Measurements from ENCODE around the gene UTY. TPM values are rescaled to one million over a fixed set of nuclear protein-coding genes. Genes with fewer than 3 reads are reported as not detected.

UTY gene
- total and polyA plus RNA-seq, 10 of the 15 experiments (the other 5 are each of a cell fraction or from before 2014, with no cell fraction given), result 0.13 TPM; not detected in 9

- WGBS (ENCODE audit: insufficient coverage, insufficient replicate concordance, low lambda C conversion rate, missing lambda C conversion rate), result no CpG with 5 or more reads among the region's 3 CpGs
- TF ChIP-seq EP300 (IDR thresholded peaks at IDR 0.05; ENCODE audit: borderline replicate concordance in 1 of 2, control insufficient read depth in 1 of 2, low read depth in 2 of 2, low read length in 2 of 2) (no peak), MLLT1 (IDR thresholded peaks at IDR 0.05) (no peak), RB1 (IDR thresholded peaks at IDR 0.05; ENCODE audit: borderline replicate concordance) (no peak), LARP7 (IDR thresholded peaks at IDR 0.05) (no peak)
- ChIA-PET RAD21 (ENCODE audit: unreplicated experiment) (no interaction called here), POLR2A (no interaction called here), SMC1A (ENCODE audit: uncharacterized antibody, unreplicated experiment) (no interaction called here), CTCF (no interaction called here)
- BruUV-seq (replicated peaks), result no TSS peak
- H3K4me3 ChIP-seq, result no peak overlapping the region
- H2AFZ ChIP-seq (ENCODE audit: control insufficient read depth, low read depth, low read length), result no peak overlapping the region
- intact Hi-C loops (cut with micrococcal nuclease; ENCODE audit: unreplicated experiment), result no loop called here
- H3K27ac ChIP-seq (ENCODE audit: control insufficient read depth, insufficient read depth), result no peak overlapping the region
- H3K4me2 ChIP-seq (ENCODE audit: control insufficient read depth, insufficient read depth), result no peak overlapping the region
- in situ Hi-C loops (cut with MboI), result no loop called here
- H3K27me3 ChIP-seq (replicated peaks in 1 of 2; ENCODE audit: control insufficient read depth in 2 of 2, insufficient read depth in 2 of 2, low read length in 1 of 2), result no peaks in the 10 kb centered on the region
- H3K79me2 ChIP-seq (ENCODE audit: control insufficient read depth, insufficient read depth, low read length), result no peaks in the 10 kb centered on the region
- ATAC-seq, result no peak
- no peaks in the 10 kb centered on the region for H3K9me3 ChIP-seq (replicated peaks; ENCODE audit: control insufficient read depth, insufficient read depth, low read length)
- no peak overlapping the region for H3K9ac ChIP-seq (ENCODE audit: control insufficient read depth, insufficient read depth, low read length)
- DNase-seq (ENCODE audit: low read depth, low spot score), result no peak
- no peaks in the 10 kb centered on the region for H4K20me1 ChIP-seq (ENCODE audit: control insufficient read depth, insufficient read depth)
- no peaks in the 10 kb centered on the region for H3K36me3 ChIP-seq (ENCODE audit: control insufficient read depth in 2 of 2, insufficient read depth in 2 of 2, low read length in 1 of 2)
- no peaks in the 10 kb centered on the region for H3K4me1 ChIP-seq (ENCODE audit: control insufficient read depth, insufficient read depth, low read length)
- no peak for FAIRE-seq
These were observed 13.9 kb upstream of the UTY start for GRCh38 chrY:13493737-13494136.

- no peak overlapping the region for H3K27ac ChIP-seq (ENCODE audit: control insufficient read depth, insufficient read depth)
- DNase-seq (ENCODE audit: low read depth, low spot score) (no peak), FAIRE-seq (no peak), ATAC-seq (no peak)
- no peaks in the 10 kb centered on the region for H3K4me1 ChIP-seq (ENCODE audit: control insufficient read depth, insufficient read depth, low read length)
- no peaks in the 10 kb centered on the region for H3K9me3 ChIP-seq (replicated peaks; ENCODE audit: control insufficient read depth, insufficient read depth, low read length)
- H3K9ac ChIP-seq (ENCODE audit: control insufficient read depth, insufficient read depth, low read length), result no peak overlapping the region
- H3K36me3 ChIP-seq (ENCODE audit: control insufficient read depth in 2 of 2, insufficient read depth in 2 of 2, low read length in 1 of 2), result no peaks in the 10 kb centered on the region
- H2AFZ ChIP-seq (ENCODE audit: control insufficient read depth, low read depth, low read length), result no peak overlapping the region
- ChIA-PET POLR2A (no interaction called here), RAD21 (ENCODE audit: unreplicated experiment) (no interaction called here), SMC1A (ENCODE audit: uncharacterized antibody, unreplicated experiment) (no interaction called here), CTCF (no interaction called here)
- H3K27me3 ChIP-seq (replicated peaks in 1 of 2; ENCODE audit: control insufficient read depth in 2 of 2, insufficient read depth in 2 of 2, low read length in 1 of 2), result no peaks in the 10 kb centered on the region
- H3K4me2 ChIP-seq (ENCODE audit: control insufficient read depth, insufficient read depth), result no peak overlapping the region
- H4K20me1 ChIP-seq (ENCODE audit: control insufficient read depth, insufficient read depth), result no peaks in the 10 kb centered on the region
- BruUV-seq (replicated peaks), result no TSS peak
- no peak overlapping the region for H3K4me3 ChIP-seq
- H3K79me2 ChIP-seq (ENCODE audit: control insufficient read depth, insufficient read depth, low read length), result no peaks in the 10 kb centered on the region
- no CpG with 5 or more reads among the region's 2 CpGs for WGBS (ENCODE audit: insufficient coverage, insufficient replicate concordance, low lambda C conversion rate, missing lambda C conversion rate)
- intact Hi-C loops (cut with micrococcal nuclease; ENCODE audit: unreplicated experiment), result no loop called here
- in situ Hi-C loops (cut with MboI), result no loop called here
- no peak for TF ChIP-seq TAF1 (IDR thresholded peaks at IDR 0.05; ENCODE audit: borderline replicate concordance, low read depth, low read length)
- TF ChIP-seq STAT1 (conservative IDR thresholded peaks at IDR 0.05), result no peak
- TF ChIP-seq GATAD2B (conservative IDR thresholded peaks at IDR 0.05; ENCODE audit: low read depth), result no peak
- TF ChIP-seq ZNF24 (IDR thresholded peaks at IDR 0.05), result no peak
- no peak for TF ChIP-seq NFYB (IDR thresholded peaks at IDR 0.05; ENCODE audit: insufficient read depth, low read depth, low read length)
- no peak for TF ChIP-seq YY1 (IDR thresholded peaks at IDR 0.05; ENCODE audit: low read depth, low read length)
- TF ChIP-seq ESRRA (IDR thresholded peaks at IDR 0.05; ENCODE audit: low read length), result no peak
- TF ChIP-seq, protein P1, sequence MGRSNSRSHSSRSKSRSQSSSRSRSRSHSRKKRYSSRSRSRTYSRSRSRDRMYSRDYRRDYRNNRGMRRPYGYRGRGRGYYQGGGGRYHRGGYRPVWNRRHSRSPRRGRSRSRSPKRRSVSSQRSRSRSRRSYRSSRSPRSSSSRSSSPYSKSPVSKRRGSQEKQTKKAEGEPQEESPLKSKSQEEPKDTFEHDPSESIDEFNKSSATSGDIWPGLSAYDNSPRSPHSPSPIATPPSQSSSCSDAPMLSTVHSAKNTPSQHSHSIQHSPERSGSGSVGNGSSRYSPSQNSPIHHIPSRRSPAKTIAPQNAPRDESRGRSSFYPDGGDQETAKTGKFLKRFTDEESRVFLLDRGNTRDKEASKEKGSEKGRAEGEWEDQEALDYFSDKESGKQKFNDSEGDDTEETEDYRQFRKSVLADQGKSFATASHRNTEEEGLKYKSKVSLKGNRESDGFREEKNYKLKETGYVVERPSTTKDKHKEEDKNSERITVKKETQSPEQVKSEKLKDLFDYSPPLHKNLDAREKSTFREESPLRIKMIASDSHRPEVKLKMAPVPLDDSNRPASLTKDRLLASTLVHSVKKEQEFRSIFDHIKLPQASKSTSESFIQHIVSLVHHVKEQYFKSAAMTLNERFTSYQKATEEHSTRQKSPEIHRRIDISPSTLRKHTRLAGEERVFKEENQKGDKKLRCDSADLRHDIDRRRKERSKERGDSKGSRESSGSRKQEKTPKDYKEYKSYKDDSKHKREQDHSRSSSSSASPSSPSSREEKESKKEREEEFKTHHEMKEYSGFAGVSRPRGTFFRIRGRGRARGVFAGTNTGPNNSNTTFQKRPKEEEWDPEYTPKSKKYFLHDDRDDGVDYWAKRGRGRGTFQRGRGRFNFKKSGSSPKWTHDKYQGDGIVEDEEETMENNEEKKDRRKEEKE (IDR thresholded peaks at IDR 0.05), result no peak
- TF ChIP-seq NRF1 (conservative IDR thresholded peaks at IDR 0.05; ENCODE audit: low read depth, low read length), result no peak
These were observed 12.6 kb upstream of the UTY start for GRCh38 chrY:13492408-13492807.
